Subcutaneous preadipocyte (primary cell): ENCODE data around the gene RPS19. TPM values are rescaled to one million over a fixed set of nuclear protein-coding genes. Genes with fewer than 3 reads are reported as not detected.

Experiments
- small RNA-seq: library from RNA; depleted of rRNA; stranded (forward); fragments of <200 nt; gene quantifications from one replicate; pipeline ENCODE3, GENCODE V24; 2012
- total RNA-seq: library from RNA; depleted of rRNA; stranded (reverse); fragments of >200 nt; gene quantifications from 2 replicates; pipeline ENCODE4 v1.2.3, GENCODE V29; 2012

The RPS19 gene
- total RNA-seq, result 442 and 1,330 TPM in 2 replicates

GRCh38 chr19:41859618-41860418 is at the start of gene RPS19:
RPS19 (plus strand) TSS chr19:41860255; CDS start chr19:41860775, 520 bp downstream.

GRCh38 chr19:41844601-41845000 is 15.5 kb upstream of the RPS19 start, which contains the start of gene LYPD4:
LYPD4 (minus strand) TSS chr19:41844683; CDS start chr19:41839285, 5,398 bp downstream.

DNA sequence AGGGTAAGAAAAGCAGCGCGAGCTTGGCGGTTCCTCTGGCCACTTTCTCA is 15.2 kb upstream of the RPS19 start, which contains the start of gene DMRTC2:
Gene DMRTC2, plus strand, starts transcription at position 42 of the 50 bp plus-strand sequence. CDS start 2,387 bp downstream, outside the sequence.

DNA sequence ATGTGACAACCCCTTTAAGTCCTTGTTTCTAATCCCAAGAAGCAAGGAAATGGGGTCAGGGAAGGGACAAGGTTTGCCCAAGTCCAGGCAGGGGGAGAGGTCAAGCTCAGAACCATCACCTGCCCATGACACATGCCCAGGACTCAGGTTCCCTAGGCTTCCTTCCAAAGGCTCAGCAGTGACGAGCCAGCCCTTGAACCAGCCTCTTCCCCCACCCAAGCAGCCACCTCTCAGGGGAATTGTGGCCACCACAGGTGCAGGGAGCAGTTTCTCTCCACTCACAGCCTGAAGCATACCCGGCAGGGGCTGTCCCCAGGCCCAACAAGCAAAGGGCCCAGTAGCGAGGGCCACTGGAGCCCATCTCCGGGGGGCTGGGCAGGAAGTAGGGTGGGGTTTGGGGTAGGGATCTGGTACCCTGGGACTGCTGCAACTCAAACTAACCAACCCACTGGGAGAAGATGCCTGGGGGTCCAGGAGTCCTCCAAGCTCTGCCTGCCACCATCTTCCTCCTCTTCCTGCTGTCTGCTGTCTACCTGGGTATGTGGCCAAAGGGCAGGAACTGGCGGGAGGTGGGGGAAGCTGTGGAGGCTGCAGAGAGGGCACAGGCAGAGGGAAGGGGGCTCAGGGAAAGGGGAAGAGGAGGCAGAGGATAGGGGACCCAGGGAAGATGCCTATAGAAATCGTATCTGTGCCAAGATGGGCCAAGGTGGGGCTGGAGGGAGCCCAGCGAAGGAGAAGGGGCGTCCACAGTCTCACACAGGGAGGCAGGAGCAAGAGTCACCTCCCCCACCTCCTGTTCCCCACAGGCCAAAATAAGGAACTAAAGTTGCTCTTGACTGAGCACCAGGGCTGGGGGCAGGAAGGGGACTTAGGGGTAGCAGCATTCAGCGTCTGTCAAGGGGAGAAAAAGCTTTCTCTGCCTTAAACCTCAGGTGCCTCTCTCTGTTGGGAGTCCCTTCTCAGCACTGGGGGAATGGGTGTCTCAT is 17.1 kb downstream of the RPS19 start, which contains the start of gene CD79A:
Gene CD79A, plus strand, starts transcription at position 433 of the 986 bp plus-strand sequence. Its CDS starts 26 bp downstream, at position 459.

GRCh38 chr19:41882568-41883462 is 22.8 kb downstream of the RPS19 start, which contains the start of gene ARHGEF1:
ARHGEF1 (plus strand) TSS chr19:41883184; CDS start chr19:41888083, 4,899 bp downstream.

Small RNA genes lying within 50 kb of the gene (small RNA-seq; reads per million reads assigned to genes)
- gene MIR6797, result not detected

Other genes with a start within 250 kb of the RPS19 start
- not detected in 2 replicates for gene CEACAM4, start 233.2 kb upstream of the RPS19 start, total RNA-seq
- not detected in 2 replicates for gene CEACAM7, start 172.0 kb upstream of the RPS19 start, total RNA-seq
- gene CEACAM5, start 151.6 kb upstream of the RPS19 start, total RNA-seq, result not detected in 2 replicates
- not detected in 2 replicates for gene CEACAM6, start 104.7 kb upstream of the RPS19 start, total RNA-seq
- gene CEACAM3, start 63.7 kb upstream of the RPS19 start, total RNA-seq, result not detected in 2 replicates
- not detected in 2 replicates for gene LYPD4, start 15.6 kb upstream of the RPS19 start, total RNA-seq
- not detected in 2 replicates for gene DMRTC2, start 15.2 kb upstream of the RPS19 start, total RNA-seq
- not detected in 2 replicates for gene CD79A, start 17.0 kb downstream of the RPS19 start, total RNA-seq
- 30.9 and 45.7 TPM in 2 replicates for gene ARHGEF1, start 22.9 kb downstream of the RPS19 start, total RNA-seq
- gene ERFL, start 68.2 kb downstream of the RPS19 start, total RNA-seq, result under 0.01 TPM in 1 of 2 replicates, not detected in the other
- gene RABAC1, start 99.1 kb downstream of the RPS19 start, total RNA-seq, result 75.3 and 170 TPM in 2 replicates
- gene ATP1A3, start 134.0 kb downstream of the RPS19 start, total RNA-seq, result under 0.01 TPM in 1 of 2 replicates, not detected in the other
- gene GRIK5, start 210.0 kb downstream of the RPS19 start, total RNA-seq, result not detected in 2 replicates
- 16.2 and 24.2 TPM in 2 replicates for gene ZNF574, start 215.9 kb downstream of the RPS19 start, total RNA-seq